GM18909 (cell line): ENCODE data around the gene INCA1.

Source experiments
- ATAC-seq: cut with Tn5 transposase; IDR thresholded peaks from one replicate; pipeline ENCODE4 v1.9.1; 2021; ENCODE audit warnings: mild to moderate bottlenecking; ENCODE audit not compliant: unreplicated experiment, poor library complexity

INCA1 gene

GRCh38 chr17:4972752-4973151, 24.6 kb downstream of the INCA1 start:
- ATAC-seq = no peak

- no peak for ATAC-seq
These were observed 25.0 kb downstream of the INCA1 start for GRCh38 chr17:4972322-4972721.

GRCh38 chr17:4971826-4972225, 25.5 kb downstream of the INCA1 start:
- no peak for ATAC-seq

GRCh38 chr17:4970273-4970672, 27.0 kb downstream of the INCA1 start:
- ATAC-seq = no peak

- ATAC-seq = no peak
These were observed 27.7 kb downstream of the INCA1 start for GRCh38 chr17:4969551-4970173.

- no peak for ATAC-seq
These were observed 28.2 kb downstream of the INCA1 start for GRCh38 chr17:4969047-4969550.

GRCh38 chr17:4968486-4969046, 28.8 kb downstream of the INCA1 start:
- no peak for ATAC-seq

GRCh38 chr17:4967539-4968485, 29.5 kb downstream of the INCA1 start, which contains the start of gene SPAG7:
SPAG7 (minus strand) TSS chr17:4967817; CDS start chr17:4967804, 13 bp downstream.
- peak; percentile 67 for ATAC-seq

GRCh38 chr17:4966844-4967538, 30.3 kb downstream of the INCA1 start:
- ATAC-seq = peak; percentile 83

- ATAC-seq = no peak
These were observed 31.9 kb downstream of the INCA1 start for GRCh38 chr17:4965311-4965986.

- ATAC-seq = no peak
These were observed 36.9 kb downstream of the INCA1 start for GRCh38 chr17:4960279-4960922.

GRCh38 chr17:4959261-4959965, 37.9 kb downstream of the INCA1 start:
- ATAC-seq = no peak

GRCh38 chr17:4958102-4958501, 39.2 kb downstream of the INCA1 start:
- ATAC-seq = no peak

- ATAC-seq = no peak
These were observed 40.7 kb downstream of the INCA1 start for GRCh38 chr17:4956493-4957061.

GRCh38 chr17:4955091-4955490, 42.2 kb downstream of the INCA1 start:
- ATAC-seq = no peak

- no peak for ATAC-seq
These were observed 43.8 kb downstream of the INCA1 start for GRCh38 chr17:4953451-4953961.

- ATAC-seq = no peak
These were observed 45.8 kb downstream of the INCA1 start for GRCh38 chr17:4951486-4951885.

GRCh38 chr17:4950746-4951204, 46.5 kb downstream of the INCA1 start, which contains the start of gene ENO3:
ENO3 (plus strand) TSS chr17:4951119; CDS start chr17:4951830, 711 bp downstream.
- no peak for ATAC-seq
